Measurements from ENCODE around the gene SLCO3A1. TPM values are rescaled to one million over a fixed set of nuclear protein-coding genes. Genes with fewer than 3 reads are reported as not detected.

Gene SLCO3A1
- 10 to 100 TPM; 13.4 to 23.8 (median 14.3) TPM for total RNA-seq
- long read RNA-seq, donor 1, full-length matches to known transcripts: 12 of 15 reads
- long read RNA-seq, donor 1, partial matches to known transcripts: 1 of 15 reads
- long read RNA-seq, donor 1, other reads (novel, unspliced or antisense): 2 of 15 reads
- long read RNA-seq, donor 2, partial matches to known transcripts: 1 of 2 reads
- long read RNA-seq, donor 2, other reads (novel, unspliced or antisense): 1 of 2 reads

GRCh38 chr15:91853511-91853947 lies at the start of gene SLCO3A1:
SLCO3A1 (plus strand) TSS chr15:91853708.
- peak; percentile 50 for ATAC-seq

GRCh38 chr15:91807122-91807521 lies 46.4 kb upstream of the SLCO3A1 start:
- H3K36me3 ChIP-seq (ENCODE audit: low read depth): no peaks in the 10 kb centered on the region
- no peak for TF ChIP-seq CTCF (IDR thresholded peaks at IDR 0.05)
- no peaks in the 10 kb centered on the region for H3K4me1 ChIP-seq (ENCODE audit: low read depth)
- intact Hi-C loops (cut with DNase I, micrococcal nuclease): no loop called here
- no peak overlapping the region for H3K4me3 ChIP-seq
- no peak for DNase-seq
- no peak for ATAC-seq
- no peaks in the 10 kb centered on the region for H3K9me3 ChIP-seq

More at GRCh38 chr15:91853511-91853947, at the start of gene SLCO3A1:
- Histone ChIP-seq H3K4me3 (peak within 1 kb of the TSS; percentile 56), H3K9me3 (no peaks in the 10 kb centered on the region), H3K4me1 (ENCODE audit: low read depth) (peaks cover 29% of the 10 kb centered on the region), H3K36me3 (ENCODE audit: low read depth) (no peaks in the 10 kb centered on the region)
- no peak for TF ChIP-seq CTCF (IDR thresholded peaks at IDR 0.05)
- peak; percentile 66 to 84 (median 83) for DNase-seq
- intact Hi-C loops (cut with DNase I, micrococcal nuclease): loop anchor here (5.0 to 10.0 kb wide), 4 partner anchors 101 to 551 kb away; no protein-coding TSS in a partner anchor

- DNase-seq (no peak), ATAC-seq (no peak)
- intact Hi-C loops (cut with DNase I, micrococcal nuclease): no loop called here
- Histone ChIP-seq H3K9me3 (peaks cover 10% of the 10 kb centered on the region), H3K4me1 (ENCODE audit: low read depth) (no peaks in the 10 kb centered on the region), H3K36me3 (ENCODE audit: low read depth) (no peaks in the 10 kb centered on the region), H3K4me3 (no peak overlapping the region)
- no peak for TF ChIP-seq CTCF (IDR thresholded peaks at IDR 0.05)
Measured at GRCh38 chr15:91813924-91814323, 39.6 kb upstream of the SLCO3A1 start.

GRCh38 chr15:91816942-91817341 lies 36.6 kb upstream of the SLCO3A1 start:
- Histone ChIP-seq H3K9me3 (peaks cover 10% of the 10 kb centered on the region), H3K4me1 (ENCODE audit: low read depth) (no peaks in the 10 kb centered on the region), H3K36me3 (ENCODE audit: low read depth) (no peaks in the 10 kb centered on the region), H3K4me3 (no peak overlapping the region)
- ATAC-seq (no peak), DNase-seq (no peak)
- no peak for TF ChIP-seq CTCF (IDR thresholded peaks at IDR 0.05)
- intact Hi-C loops (cut with DNase I, micrococcal nuclease): no loop called here

GRCh38 chr15:91821458-91821857 lies 32.0 kb upstream of the SLCO3A1 start:
- Histone ChIP-seq H3K9me3 (no peaks in the 10 kb centered on the region), H3K4me1 (ENCODE audit: low read depth) (no peaks in the 10 kb centered on the region), H3K36me3 (ENCODE audit: low read depth) (no peaks in the 10 kb centered on the region), H3K4me3 (no peak overlapping the region)
- intact Hi-C loops (cut with DNase I, micrococcal nuclease): no loop called here
- ATAC-seq: no peak
- DNase-seq: no peak
- TF ChIP-seq CTCF (IDR thresholded peaks at IDR 0.05): no peak

Data from mucosa of descending colon (tissue), 3 donors.